ENCODE measurements around the gene MYL3. TPM values are rescaled to one million over a fixed set of nuclear protein-coding genes. Genes with fewer than 3 reads are reported as not detected.

MYL3 gene
- polyA plus RNA-seq, 1 donor from 2014 or later = 2.1 TPM

DNA sequence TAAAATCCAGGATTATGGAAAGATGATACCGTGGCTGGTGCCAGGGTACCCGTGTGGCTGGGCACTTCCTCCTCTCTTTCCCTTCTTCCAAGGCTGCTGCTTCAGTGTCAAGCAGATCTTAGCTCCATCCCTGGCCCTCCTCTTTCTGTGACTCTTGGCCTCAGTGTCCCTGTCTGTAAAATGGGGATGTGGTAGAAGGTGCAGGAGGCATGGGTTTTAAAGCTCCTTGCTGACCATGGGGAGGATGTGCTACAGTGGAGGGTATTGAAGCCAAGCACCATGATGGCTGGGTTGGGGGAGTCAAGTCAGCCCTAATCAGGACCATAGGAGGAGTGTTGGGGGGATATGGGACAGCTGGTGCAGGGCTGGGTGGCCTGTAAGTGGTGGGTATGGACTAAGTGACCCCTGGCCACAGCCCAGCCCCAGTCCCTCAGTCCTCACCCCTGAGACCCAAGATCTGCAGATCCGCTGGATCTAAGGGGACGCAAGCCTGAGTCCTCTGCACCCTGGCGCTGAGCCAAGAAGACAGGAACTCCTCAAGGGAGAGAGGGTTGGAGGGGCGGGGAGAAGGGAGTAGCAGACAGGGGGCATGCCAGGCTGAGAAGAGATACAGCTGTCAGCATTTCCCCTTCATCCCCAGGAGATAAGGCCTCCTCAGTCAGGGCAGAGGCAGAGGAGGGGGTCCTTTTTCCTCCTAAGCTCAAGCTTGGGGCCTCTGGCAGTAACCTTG, 26.3 kb upstream of the MYL3 start:
- no peaks in the 10 kb centered on the region for H4K20me1 ChIP-seq (ENCODE audit: insufficient read depth)

DNA sequence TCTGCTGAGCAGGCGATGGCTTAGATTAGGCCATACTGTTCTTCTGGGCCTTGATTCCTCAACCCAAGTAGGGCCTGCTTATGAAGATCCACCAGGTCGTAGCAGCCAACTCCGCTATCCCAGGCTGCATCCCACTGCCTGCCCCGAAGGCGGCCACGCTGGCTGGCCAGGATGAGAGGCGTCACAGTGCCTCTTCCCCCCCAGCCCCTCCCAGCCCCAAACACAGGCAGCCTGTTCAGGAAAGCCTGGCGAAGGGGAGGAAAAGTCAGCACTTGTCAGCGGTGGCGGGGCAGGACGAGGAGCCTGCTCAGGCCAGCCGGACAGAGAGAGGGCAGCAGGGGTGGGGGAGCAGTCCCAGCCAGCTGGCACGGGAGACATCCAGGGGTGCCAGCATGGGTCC, 25.5 kb upstream of the MYL3 start:
- Histone ChIP-seq H3F3A (ENCODE audit: insufficient read depth, low read length, poor library complexity, severe bottlenecking) (no peaks in the 10 kb centered on the region), H3K9me2 (ENCODE audit: insufficient read depth, low read length) (no peaks in the 10 kb centered on the region), H3K27me3 (ENCODE audit: insufficient read depth, low read depth, low read length) (peaks cover 21% of the 10 kb centered on the region), H3K79me2 (replicated peaks; ENCODE audit: insufficient read depth, low read length) (no peaks in the 10 kb centered on the region), H3K9ac (ENCODE audit: low read length) (no peak overlapping the region), H3K36me3 (ENCODE audit: insufficient read depth, low read length) (no peaks in the 10 kb centered on the region), H3K4me3 (ENCODE audit: low read length) (no peak overlapping the region), H2AFZ (ENCODE audit: low read depth, low read length) (no peak overlapping the region), H4K20me1 (ENCODE audit: insufficient read depth) (no peaks in the 10 kb centered on the region), H3K4me2 (ENCODE audit: low read length) (no peak overlapping the region), H3K27ac (ENCODE audit: low read length) (no peak overlapping the region), H3K9me3 (ENCODE audit: low read length) (no peaks in the 10 kb centered on the region)
- TF ChIP-seq TAF1 (IDR thresholded peaks at IDR 0.05; ENCODE audit: low read depth) = no peak
- TF ChIP-seq, protein P1, sequence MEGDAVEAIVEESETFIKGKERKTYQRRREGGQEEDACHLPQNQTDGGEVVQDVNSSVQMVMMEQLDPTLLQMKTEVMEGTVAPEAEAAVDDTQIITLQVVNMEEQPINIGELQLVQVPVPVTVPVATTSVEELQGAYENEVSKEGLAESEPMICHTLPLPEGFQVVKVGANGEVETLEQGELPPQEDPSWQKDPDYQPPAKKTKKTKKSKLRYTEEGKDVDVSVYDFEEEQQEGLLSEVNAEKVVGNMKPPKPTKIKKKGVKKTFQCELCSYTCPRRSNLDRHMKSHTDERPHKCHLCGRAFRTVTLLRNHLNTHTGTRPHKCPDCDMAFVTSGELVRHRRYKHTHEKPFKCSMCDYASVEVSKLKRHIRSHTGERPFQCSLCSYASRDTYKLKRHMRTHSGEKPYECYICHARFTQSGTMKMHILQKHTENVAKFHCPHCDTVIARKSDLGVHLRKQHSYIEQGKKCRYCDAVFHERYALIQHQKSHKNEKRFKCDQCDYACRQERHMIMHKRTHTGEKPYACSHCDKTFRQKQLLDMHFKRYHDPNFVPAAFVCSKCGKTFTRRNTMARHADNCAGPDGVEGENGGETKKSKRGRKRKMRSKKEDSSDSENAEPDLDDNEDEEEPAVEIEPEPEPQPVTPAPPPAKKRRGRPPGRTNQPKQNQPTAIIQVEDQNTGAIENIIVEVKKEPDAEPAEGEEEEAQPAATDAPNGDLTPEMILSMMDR (IDR thresholded peaks at IDR 0.05; ENCODE audit: poor library complexity, severe bottlenecking) = no peak
- TF ChIP-seq EZH2 (IDR thresholded peaks at IDR 0.05; ENCODE audit: borderline replicate concordance, insufficient read depth, low read length, poor library complexity, severe bottlenecking) = no peak
- TF ChIP-seq EP300 (conservative IDR thresholded peaks at IDR 0.05; ENCODE audit: poor library complexity, severe bottlenecking) = no peak
- no peak for TF ChIP-seq SMC3 (conservative IDR thresholded peaks at IDR 0.05; ENCODE audit: poor library complexity)
- TF ChIP-seq RAD21 (conservative IDR thresholded peaks at IDR 0.05) = no peak
- TF ChIP-seq POLR2AphosphoS5 (IDR thresholded peaks at IDR 0.05) = no peak

More for the DNA sequence above, 26.3 kb upstream of the MYL3 start:
- no peak overlapping the region for H3K27ac ChIP-seq (ENCODE audit: low read length)
- H2AFZ ChIP-seq (ENCODE audit: low read depth, low read length) = no peak overlapping the region
- H3K79me2 ChIP-seq (replicated peaks; ENCODE audit: insufficient read depth, low read length) = no peaks in the 10 kb centered on the region
- no peaks in the 10 kb centered on the region for H3K36me3 ChIP-seq (ENCODE audit: insufficient read depth, low read length)
- H3K9ac ChIP-seq (ENCODE audit: low read length) = no peak overlapping the region
- TF ChIP-seq MXI1 (conservative IDR thresholded peaks at IDR 0.05; ENCODE audit: poor library complexity, severe bottlenecking) (no peak), TAF1 (IDR thresholded peaks at IDR 0.05; ENCODE audit: low read depth) (no peak), SMC3 (conservative IDR thresholded peaks at IDR 0.05; ENCODE audit: poor library complexity) (no peak), POLR2AphosphoS5 (IDR thresholded peaks at IDR 0.05) (no peak), EZH2 (IDR thresholded peaks at IDR 0.05; ENCODE audit: borderline replicate concordance, insufficient read depth, low read length, poor library complexity, severe bottlenecking) (no peak), EP300 (conservative IDR thresholded peaks at IDR 0.05; ENCODE audit: poor library complexity, severe bottlenecking) (no peak), RAD21 (conservative IDR thresholded peaks at IDR 0.05) (no peak), REST (IDR thresholded peaks at IDR 0.05; ENCODE audit: borderline replicate concordance) (no peak)
- TF ChIP-seq, protein P1 (IDR thresholded peaks at IDR 0.05; ENCODE audit: poor library complexity, severe bottlenecking) = no peak
- no peaks in the 10 kb centered on the region for H3K9me3 ChIP-seq (ENCODE audit: low read length)
- H3K27me3 ChIP-seq (ENCODE audit: insufficient read depth, low read depth, low read length) = peaks cover 12% of the 10 kb centered on the region
- H3K4me2 ChIP-seq (ENCODE audit: low read length) = no peak overlapping the region
- H3K4me3 ChIP-seq (ENCODE audit: low read length) = no peak overlapping the region
- H3F3A ChIP-seq (ENCODE audit: insufficient read depth, low read length, poor library complexity, severe bottlenecking) = no peaks in the 10 kb centered on the region
- no peaks in the 10 kb centered on the region for H3K9me2 ChIP-seq (ENCODE audit: insufficient read depth, low read length)

Measured in neural cell (in vitro differentiated cells).